HL-60 (cell line): Measurements from ENCODE around the gene ADD3.

ENCODE experiments used
- DNase-seq, 2 experiments: peaks; one replicate each; pipeline ENCODE4 v3.0.0-alpha.2; 2010 to 2020; ENCODE audit warnings: low read depth in 1 of 2, low spot score in 1 of 2
- H3K27ac ChIP-seq: fragments of 250-450 bp; sonication (Bioruptor Pico); replicated peaks from 2 replicates; pipeline ENCODE4 v1.5.1; 2020; ENCODE audit warnings: mild to moderate bottlenecking, moderate library complexity
- H3K27me3 ChIP-seq: fragments of 250-450 bp; sonication (Bioruptor Pico); 2 replicates; pipeline ENCODE4 v1.5.1; 2021; ENCODE audit warnings: mild to moderate bottlenecking, moderate library complexity; ENCODE audit not compliant: insufficient read depth, poor library complexity, severe bottlenecking
- H3K4me3 ChIP-seq: replicated peaks from 2 replicates; pipeline ENCODE4 v1.5.1; 2011; ENCODE audit warnings: mild to moderate bottlenecking, control low read depth, low read length; ENCODE audit not compliant: insufficient read depth
- GABPA ChIP-seq: IDR thresholded peaks from 2 replicates; pipeline ENCODE4 v1.6.1; 2012; ENCODE audit warnings: low read depth
- POLR2AphosphoS5 ChIP-seq: IDR thresholded peaks from 2 replicates; pipeline ENCODE4 v1.6.1; 2012; ENCODE audit warnings: low read depth
- SPI1 ChIP-seq: IDR thresholded peaks from 2 replicates; pipeline ENCODE4 v1.6.1; 2012; ENCODE audit warnings: low read depth, mild to moderate bottlenecking, borderline replicate concordance
- TF ChIP-seq, protein P1 (sequence below): IDR thresholded peaks from one replicate; pipeline ENCODE4 v1.5.1; 2011; ENCODE audit warnings: low read length, control low read depth, inconsistent platforms; ENCODE audit not compliant: insufficient read depth
- TF ChIP-seq, protein P2 (sequence below): IDR thresholded peaks from 2 replicates; pipeline ENCODE4 v1.6.1; 2012; ENCODE audit warnings: low read depth; ENCODE audit not compliant: insufficient replicate concordance

ADD3 gene

DNA sequence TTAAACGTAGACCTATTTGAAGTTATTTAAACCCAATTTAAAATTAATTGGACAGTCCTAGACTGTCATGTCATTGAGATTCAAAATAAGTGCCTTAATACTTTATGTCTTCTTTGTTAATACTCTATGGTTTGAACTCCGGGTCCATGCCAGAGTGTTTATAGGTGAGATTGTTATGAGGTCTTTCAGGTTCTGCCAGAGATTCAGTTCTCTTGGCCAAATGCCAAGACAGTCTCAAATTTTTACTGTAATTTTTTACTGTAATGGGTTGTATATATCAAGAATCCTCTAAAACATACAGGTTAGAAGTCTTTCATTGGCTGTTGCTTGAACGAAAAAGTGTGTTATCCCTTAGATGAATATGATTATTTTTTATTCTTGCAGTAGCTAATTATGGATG, 3.9 kb downstream of the ADD3 start:
- TF ChIP-seq, protein P1, sequence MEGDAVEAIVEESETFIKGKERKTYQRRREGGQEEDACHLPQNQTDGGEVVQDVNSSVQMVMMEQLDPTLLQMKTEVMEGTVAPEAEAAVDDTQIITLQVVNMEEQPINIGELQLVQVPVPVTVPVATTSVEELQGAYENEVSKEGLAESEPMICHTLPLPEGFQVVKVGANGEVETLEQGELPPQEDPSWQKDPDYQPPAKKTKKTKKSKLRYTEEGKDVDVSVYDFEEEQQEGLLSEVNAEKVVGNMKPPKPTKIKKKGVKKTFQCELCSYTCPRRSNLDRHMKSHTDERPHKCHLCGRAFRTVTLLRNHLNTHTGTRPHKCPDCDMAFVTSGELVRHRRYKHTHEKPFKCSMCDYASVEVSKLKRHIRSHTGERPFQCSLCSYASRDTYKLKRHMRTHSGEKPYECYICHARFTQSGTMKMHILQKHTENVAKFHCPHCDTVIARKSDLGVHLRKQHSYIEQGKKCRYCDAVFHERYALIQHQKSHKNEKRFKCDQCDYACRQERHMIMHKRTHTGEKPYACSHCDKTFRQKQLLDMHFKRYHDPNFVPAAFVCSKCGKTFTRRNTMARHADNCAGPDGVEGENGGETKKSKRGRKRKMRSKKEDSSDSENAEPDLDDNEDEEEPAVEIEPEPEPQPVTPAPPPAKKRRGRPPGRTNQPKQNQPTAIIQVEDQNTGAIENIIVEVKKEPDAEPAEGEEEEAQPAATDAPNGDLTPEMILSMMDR = no peak
- TF ChIP-seq GABPA = no peak
- no peak for TF ChIP-seq POLR2AphosphoS5
- no peak for TF ChIP-seq SPI1
- TF ChIP-seq, protein P2, sequence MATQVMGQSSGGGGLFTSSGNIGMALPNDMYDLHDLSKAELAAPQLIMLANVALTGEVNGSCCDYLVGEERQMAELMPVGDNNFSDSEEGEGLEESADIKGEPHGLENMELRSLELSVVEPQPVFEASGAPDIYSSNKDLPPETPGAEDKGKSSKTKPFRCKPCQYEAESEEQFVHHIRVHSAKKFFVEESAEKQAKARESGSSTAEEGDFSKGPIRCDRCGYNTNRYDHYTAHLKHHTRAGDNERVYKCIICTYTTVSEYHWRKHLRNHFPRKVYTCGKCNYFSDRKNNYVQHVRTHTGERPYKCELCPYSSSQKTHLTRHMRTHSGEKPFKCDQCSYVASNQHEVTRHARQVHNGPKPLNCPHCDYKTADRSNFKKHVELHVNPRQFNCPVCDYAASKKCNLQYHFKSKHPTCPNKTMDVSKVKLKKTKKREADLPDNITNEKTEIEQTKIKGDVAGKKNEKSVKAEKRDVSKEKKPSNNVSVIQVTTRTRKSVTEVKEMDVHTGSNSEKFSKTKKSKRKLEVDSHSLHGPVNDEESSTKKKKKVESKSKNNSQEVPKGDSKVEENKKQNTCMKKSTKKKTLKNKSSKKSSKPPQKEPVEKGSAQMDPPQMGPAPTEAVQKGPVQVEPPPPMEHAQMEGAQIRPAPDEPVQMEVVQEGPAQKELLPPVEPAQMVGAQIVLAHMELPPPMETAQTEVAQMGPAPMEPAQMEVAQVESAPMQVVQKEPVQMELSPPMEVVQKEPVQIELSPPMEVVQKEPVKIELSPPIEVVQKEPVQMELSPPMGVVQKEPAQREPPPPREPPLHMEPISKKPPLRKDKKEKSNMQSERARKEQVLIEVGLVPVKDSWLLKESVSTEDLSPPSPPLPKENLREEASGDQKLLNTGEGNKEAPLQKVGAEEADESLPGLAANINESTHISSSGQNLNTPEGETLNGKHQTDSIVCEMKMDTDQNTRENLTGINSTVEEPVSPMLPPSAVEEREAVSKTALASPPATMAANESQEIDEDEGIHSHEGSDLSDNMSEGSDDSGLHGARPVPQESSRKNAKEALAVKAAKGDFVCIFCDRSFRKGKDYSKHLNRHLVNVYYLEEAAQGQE = no peak
- Histone ChIP-seq H3K27ac (no peak overlapping the region), H3K27me3 (no peaks in the 10 kb centered on the region), H3K4me3 (no peak overlapping the region)
- no peak for DNase-seq

DNA sequence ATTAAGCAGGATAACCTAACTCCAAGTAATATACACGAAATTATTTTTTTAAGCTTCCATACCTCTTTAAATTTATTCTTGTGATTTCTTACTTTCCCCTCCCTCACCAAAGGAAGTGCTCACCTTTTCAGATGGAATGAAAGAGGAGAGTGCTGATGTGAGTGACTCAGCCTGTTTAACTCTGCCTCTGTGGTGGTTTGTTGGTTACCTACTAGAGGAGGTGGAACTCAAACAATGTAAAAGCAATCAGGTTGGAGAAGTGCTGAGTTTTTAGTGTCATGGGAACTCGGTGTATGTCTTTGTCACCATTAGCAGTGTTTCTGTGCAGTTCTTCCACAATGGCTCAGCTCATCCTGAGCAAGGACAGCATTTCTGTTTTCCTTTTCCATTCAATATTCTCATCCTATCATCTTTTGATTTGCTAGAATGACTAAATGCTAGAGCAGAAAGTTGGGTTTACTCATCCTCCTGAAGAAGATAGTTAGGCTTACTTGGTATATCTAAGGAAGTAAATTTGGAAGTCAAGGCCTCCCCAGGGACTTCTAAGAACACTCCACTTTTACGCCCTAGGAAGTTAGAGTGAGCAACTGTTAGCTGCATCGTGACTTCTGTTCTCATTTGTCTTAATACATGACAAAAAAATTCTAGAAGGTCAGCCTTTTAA, 6.0 kb downstream of the ADD3 start:
- TF ChIP-seq, protein P1 = no peak
- TF ChIP-seq, protein P2 = no peak
- TF ChIP-seq GABPA (no peak), POLR2AphosphoS5 (no peak), SPI1 (no peak)
- no peaks in the 10 kb centered on the region for H3K27me3 ChIP-seq
- H3K4me3 ChIP-seq = no peak overlapping the region
- no peak overlapping the region for H3K27ac ChIP-seq
- DNase-seq = no peak

DNA sequence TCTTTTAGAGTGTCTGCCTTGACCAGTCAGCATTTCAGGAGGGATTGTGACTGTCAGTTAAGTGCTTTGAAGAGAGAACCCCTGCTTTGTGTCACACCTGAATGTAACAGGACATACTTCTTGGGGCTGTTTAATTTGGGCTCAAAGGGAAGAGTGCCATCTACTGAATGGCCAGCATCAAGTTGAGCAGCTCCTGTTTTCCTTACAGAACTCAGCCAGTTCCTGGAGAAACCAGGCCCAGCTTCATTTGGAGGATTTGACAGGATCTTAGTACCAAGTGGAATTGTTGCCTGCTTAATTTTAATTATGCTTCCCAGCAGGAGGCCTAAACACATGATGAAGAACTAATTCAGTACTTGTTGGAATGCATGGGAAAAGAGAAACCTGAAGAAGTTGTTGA, 8.3 kb downstream of the ADD3 start:
- no peak for DNase-seq
- H3K27me3 ChIP-seq = no peaks in the 10 kb centered on the region
- H3K27ac ChIP-seq = no peak overlapping the region
- no peak overlapping the region for H3K4me3 ChIP-seq
- TF ChIP-seq GABPA = no peak
- no peak for TF ChIP-seq SPI1
- TF ChIP-seq, protein P1 = no peak
- no peak for TF ChIP-seq POLR2AphosphoS5

DNA sequence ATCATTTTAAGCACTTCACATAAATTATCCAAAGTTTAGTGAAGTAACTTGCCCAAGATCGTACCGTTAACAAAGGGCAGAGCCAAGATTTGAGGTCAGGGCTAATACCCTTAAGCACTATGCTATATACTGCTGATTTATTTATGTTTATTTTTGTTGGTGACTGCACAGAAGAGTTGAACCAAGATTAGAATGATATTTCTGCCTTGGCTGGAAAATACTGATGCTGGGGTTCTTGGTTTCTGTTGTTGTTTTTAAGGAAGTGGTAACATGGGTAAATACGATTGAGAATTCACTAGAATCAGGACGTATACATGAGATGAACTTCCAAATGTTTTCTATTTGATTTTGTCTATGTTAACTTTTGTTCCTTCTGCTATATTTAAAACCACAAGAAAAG, 9.3 kb downstream of the ADD3 start:
- Histone ChIP-seq H3K27ac (0 out of 2 replicates have a peak overlapping the region, but pooled peaks have one; percentile 15), H3K27me3 (no peaks in the 10 kb centered on the region), H3K4me3 (no peak overlapping the region)
- no peak for DNase-seq
- peak; percentile 68; the same call in 1 of the 2 replicates for TF ChIP-seq SPI1
- no peak for TF ChIP-seq GABPA
- TF ChIP-seq, protein P1 = no peak
